Lower leg skin (tissue), 3 donors: Measurements from ENCODE around the gene TMC3.

Experiments used
- POLR2A ChIP-seq, 2 donors: fragments of 450-650 bp; IDR thresholded peaks; one replicate each; pipeline ENCODE4 v1.6.1; 2016 to 2017; ENCODE audit warnings: antibody characterized with exemption in 2 of 2, mild to moderate bottlenecking in 1 of 2, moderate library complexity in 1 of 2
- TF ChIP-seq, protein P1 (sequence below), 3 donors: fragments of 450-650 bp; IDR thresholded peaks; one replicate each; pipeline ENCODE4 v1.5.1; 2016; ENCODE audit warnings: antibody characterized with exemption in 3 of 3, mild to moderate bottlenecking in 3 of 3, moderate library complexity in 2 of 3

DNA sequence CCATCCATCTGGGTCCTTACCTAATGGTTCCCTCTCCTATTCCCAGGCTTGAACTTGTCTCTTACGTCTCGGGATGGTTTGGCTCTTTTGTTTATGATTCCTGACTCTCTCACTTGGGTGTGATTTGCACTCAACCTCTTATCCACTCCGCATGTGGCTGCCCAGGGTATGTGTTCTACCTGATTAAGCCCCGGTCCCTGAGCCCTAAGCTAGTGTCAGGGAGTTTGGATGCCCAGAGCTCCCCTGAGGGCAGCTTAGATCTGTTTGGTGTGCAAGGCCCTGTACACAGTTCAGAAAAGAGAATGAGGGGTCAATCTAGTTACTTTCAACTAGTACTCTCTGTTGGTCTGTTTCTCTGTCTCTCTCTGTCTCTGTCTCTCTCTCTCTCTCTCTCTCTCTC is 34.2 kb downstream of the TMC3 start:
- TF ChIP-seq, protein P1, sequence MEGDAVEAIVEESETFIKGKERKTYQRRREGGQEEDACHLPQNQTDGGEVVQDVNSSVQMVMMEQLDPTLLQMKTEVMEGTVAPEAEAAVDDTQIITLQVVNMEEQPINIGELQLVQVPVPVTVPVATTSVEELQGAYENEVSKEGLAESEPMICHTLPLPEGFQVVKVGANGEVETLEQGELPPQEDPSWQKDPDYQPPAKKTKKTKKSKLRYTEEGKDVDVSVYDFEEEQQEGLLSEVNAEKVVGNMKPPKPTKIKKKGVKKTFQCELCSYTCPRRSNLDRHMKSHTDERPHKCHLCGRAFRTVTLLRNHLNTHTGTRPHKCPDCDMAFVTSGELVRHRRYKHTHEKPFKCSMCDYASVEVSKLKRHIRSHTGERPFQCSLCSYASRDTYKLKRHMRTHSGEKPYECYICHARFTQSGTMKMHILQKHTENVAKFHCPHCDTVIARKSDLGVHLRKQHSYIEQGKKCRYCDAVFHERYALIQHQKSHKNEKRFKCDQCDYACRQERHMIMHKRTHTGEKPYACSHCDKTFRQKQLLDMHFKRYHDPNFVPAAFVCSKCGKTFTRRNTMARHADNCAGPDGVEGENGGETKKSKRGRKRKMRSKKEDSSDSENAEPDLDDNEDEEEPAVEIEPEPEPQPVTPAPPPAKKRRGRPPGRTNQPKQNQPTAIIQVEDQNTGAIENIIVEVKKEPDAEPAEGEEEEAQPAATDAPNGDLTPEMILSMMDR (IDR thresholded peaks at IDR 0.05) = no peak
- TF ChIP-seq POLR2A (IDR thresholded peaks at IDR 0.05) = no peak
